Stimulated activated CD8-positive, alpha-beta memory T cell treated with anti-CD3 and anti-CD28 coated beads, Interleukin-2, amount 100 ng/mL, for 48 hours (primary cell): ENCODE results near the gene SLC1A6.
"Not testable (repeated sequence)": the region's sequence is repeated elsewhere in the genome, so short reads cannot be mapped to it uniquely, and the experiment has no call there.

Source experiments
- DNase-seq, 2 donors: peaks; one replicate each; pipeline ENCODE4 v3.0.0-alpha.2; 2020; ENCODE audit warnings: low read depth in 2 of 2

Gene SLC1A6

GRCh38 chr19:14957464-14957863 lies 22.2 kb downstream of the SLC1A6 start:
- DNase-seq = no peak

DNA sequence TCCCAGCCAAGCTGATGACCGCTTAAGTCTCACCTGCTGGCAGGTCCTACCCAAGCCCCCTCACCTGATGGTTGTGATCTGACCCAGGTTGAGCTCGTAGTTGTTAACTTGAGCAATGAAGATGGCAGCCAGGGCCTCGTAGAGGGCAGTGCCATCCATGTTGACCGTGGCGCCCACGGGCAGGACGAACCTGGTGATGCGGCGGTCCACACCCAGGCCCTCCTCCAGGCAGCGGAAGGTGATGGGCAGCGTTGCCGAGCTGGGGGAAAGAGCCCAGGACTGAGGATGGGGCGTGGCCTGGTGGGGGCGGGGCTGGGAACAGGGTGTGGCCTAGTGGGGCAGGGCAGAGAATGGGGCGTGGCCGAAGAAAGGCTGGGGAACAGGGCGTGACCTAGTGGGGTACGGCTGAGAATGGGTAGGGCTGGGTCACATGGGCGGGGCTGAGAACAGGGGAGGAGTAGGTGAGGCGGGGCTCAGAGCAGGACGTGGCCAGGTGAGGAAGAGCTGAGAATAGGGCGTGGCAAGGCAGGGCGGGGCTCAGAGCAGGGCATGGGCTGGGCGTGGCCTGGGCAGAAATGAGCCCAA lies 25.5 kb downstream of the SLC1A6 start:
- no peak for DNase-seq

DNA sequence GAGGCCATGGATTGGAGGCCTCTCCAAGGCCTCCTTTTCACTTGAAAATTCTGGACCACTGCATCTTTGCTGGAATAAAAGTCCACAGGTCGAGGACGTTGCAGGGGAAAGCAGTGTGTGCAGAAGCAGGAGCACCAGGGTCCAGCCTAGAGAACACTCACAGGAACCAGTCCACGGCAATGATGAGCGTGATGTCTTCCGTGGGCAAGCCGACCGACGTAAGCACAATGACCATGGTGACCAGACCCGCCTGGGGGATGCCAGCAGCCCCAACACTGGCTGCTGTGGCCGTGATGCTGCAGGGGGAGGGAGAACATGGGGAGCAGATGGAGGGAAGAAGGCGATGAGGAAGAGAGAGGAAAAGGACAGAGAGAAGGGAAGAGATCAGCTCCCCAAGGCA lies 26.9 kb downstream of the SLC1A6 start:
- DNase-seq = no peak

DNA sequence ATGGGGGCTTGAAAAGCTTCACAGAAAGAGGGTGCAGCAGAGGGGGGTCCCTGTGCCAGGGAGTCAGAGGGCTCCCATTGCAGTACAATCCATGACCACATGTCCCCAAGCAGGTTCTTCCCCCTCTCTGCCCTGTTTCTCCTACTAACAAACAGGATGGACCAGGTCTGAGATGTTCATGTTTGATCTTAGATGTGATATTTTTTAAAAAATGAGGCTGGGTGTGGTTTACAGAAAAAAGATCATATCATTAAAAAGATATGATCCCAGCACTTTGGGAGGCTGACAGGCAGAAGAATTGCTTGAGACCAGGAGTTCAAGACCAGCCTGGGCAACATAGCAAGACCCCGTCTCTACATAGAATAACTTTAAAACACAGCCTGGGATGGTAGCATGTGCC lies 29.2 kb downstream of the SLC1A6 start:
- no peak for DNase-seq

- no peak for DNase-seq
Observed at GRCh38 chr19:14949876-14950275, 29.8 kb downstream of the SLC1A6 start.

- not testable (repeated sequence) for DNase-seq
Observed at GRCh38 chr19:14949413-14949812, 30.3 kb downstream of the SLC1A6 start.

DNA sequence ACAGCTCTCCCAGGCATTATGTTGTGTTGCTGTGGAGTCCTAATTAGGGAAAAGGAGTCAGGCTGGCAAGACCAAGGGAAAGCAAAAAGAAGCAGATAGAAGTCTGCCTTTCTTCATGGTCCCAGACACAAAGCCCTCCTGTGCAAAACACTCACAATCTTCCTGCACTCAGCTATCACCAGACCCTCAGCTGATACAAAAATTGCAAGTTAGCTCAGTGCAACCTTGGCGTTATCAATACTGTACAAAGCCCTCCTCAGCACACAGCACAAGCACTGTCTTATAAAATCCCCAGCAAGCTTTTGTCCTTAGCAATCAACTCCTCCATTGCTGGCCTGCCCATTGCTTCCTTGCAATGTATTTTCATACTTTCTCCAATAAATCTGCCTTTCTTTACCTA lies 35.2 kb downstream of the SLC1A6 start:
- DNase-seq = no peak

DNA sequence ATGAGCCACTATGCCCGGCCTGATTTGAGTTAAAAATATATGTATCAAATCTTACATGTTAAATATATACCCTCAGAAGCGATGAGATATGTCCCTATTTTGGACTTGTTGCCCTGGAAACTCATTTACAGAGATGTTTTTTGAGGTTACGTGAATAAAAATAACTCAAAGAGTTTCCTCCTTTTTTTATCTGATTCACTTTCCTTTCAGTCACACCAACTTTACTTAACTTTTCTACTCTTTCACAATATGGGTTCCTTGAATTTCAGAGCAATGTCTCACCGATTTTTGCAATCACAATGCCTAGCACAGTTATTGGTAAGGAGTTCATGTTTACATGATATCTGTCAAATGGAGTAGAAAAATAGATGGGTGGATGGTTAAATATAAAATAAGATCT lies 36.1 kb downstream of the SLC1A6 start:
- DNase-seq = no peak

DNA sequence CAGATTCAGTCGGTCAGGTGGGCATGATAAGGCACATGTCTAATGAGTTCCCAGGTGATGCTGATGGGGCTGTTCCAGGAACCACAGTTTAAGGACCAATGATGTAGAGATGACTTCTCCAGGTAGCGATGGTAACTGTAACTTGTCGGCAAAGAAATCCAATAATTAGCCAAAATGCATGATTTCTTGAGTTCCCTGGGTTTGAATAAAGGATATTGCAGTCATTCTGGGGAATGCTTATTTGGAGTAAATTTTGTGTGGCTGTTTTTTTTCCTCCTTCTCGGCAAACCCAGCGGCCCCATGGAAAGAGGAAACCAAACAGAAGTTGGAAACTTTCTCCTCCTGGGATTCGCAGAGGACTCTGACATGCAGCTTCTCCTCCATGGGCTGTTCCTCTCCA lies 38.5 kb downstream of the SLC1A6 start, which contains the start of gene OR7C2:
OR7C2 (plus strand) TSS at position 301 of the 400 bp plus-strand sequence; CDS start at position 301, 0 bp downstream.
- no peak for DNase-seq

DNA sequence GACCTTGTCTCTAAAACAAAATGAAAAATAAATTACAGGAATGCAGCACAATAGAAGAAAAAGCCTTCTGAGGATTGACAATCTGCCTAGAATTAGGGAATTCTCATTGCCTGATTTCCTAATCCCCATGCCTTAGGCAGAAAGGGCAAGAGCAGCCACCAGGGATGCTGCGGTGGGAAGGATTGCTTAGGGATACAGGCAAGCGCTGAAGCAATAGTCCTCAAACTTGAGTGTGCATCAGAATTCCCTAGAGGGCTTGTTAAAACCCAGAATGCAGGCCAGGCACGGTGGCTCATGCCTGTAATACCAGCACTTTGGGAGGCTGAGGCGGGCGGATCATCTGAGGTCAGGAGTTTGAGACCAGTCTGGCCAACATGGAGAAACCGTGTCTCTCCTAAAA lies 39.4 kb downstream of the SLC1A6 start:
- no peak for DNase-seq

GRCh38 chr19:14933506-14933905 lies 46.2 kb downstream of the SLC1A6 start:
- no peak for DNase-seq

- DNase-seq = no peak
Observed at GRCh38 chr19:14916848-14917247, 62.8 kb downstream of the SLC1A6 start.

DNA sequence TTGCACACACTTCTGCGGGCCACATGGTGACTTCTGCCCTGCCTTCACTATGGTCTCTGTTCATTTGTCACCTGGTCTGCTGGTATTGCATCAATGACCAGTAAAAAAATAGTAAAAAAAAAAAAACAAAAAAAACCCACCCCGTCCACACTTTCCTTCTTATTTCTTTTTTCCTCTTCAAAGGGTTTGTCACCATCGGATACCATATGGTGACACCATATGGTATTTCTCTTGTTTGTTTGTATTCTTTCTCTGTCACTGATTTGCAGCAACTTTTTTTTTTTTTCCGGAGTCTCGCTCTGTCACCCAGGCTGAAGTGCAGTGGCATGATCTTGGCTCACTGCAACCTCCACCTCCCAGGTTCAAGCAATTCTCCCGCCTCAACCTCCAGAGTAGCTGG lies 64.5 kb downstream of the SLC1A6 start:
- DNase-seq = no peak

- DNase-seq = no peak
Observed at GRCh38 chr19:14906711-14907110, 73.0 kb downstream of the SLC1A6 start.

DNA sequence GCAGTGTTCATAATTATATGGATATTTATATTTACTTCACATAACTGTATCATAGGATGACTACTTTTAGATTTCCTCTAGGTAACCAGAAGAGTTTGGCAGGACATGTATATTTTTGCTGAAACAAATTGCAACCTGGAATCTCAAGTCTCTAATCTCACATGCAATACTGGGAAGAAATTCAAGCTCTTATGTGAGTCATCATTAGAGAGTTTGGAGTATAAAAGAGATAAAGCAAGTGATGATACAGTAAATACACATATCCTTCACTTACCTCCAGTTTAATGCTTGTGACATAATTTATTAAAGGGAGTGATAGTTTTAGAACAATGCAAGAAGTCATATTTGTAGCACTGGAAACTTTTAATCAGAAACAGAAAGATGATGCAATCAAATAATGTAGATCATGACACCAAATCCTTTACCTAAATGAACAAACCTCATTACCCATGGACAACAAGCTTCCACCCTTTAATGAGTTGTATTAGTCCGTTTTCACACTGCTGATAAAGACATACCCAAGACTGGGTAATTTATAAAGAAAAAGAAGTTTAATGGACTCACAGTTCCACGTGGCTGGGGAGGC lies 77.9 kb downstream of the SLC1A6 start:
- no peak for DNase-seq
